ENCODE results near the gene ACOT11. TPM values are rescaled to one million over a fixed set of nuclear protein-coding genes. Genes with fewer than 3 reads are reported as not detected.
A peak's percentile ranks its signal among the peaks of the same experiment; 100 is the strongest.

The ACOT11 gene
- total RNA-seq, 1 experiment from 2014 or later: 4.2 TPM

DNA sequence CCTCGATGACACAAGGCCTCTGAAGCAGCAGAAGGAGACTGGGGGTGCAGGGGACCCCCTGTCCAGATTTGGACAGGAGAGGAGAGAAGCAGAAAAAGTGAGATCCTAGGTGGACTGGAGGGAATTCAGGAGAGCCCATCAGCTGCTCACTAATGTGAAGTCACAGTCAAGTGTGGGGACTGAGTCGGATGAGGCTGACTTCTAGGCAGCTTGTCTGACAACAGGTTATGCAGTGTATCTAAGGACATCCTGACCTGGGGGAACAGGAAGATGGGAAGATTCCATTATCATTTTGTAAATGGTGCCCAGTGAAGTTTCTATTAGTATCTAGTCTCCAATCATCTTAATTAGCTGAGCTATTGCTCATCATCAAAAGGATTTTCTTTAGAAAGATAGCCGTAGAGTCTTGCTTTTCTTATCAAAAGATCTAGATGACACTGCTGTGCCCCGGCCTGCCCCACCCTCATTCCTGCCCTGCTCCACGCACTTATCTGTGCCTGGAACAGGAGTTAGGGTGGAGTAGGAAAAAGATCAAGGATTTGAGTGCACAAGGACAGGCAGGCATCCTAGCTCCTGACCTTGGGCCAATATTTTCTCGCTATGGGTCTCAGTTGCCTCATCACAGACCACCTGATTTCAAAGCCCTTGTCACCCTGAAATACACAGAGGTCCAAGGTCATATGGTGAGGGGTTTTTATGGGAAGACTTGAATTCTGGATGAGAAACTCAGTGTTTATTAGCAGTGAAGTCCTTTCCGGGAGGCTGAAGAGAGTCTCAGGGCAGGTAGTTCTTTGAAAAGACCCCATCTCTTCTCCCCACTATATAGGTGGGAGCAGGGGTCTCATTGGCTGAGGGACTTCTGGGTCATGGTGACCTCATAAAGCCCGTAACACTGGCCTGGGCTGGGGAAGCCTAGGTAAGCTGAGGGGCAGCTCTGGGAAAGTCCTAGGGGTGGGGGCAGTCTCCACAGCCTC is 93.1 kb downstream of the ACOT11 start, which contains the start of gene MROH7:
Gene MROH7 (plus strand): TSS at position 924 of the 974 bp plus-strand sequence. CDS start 11,141 bp downstream, outside the sequence.
- Mint-ChIP-seq H3K27ac (peak within 1 kb of the TSS; percentile 2; the same call in 1 of the 2 replicates), H3K4me1 (no peaks in the 10 kb centered on the region), H3K9me3 (peaks cover 32% of the 10 kb centered on the region), H3K4me3 (no peak within 1 kb of the TSS), H3K36me3 (peaks cover 15% of the 10 kb centered on the region), H3K27me3 (ENCODE audit: low read depth) (peaks cover 4% of the 10 kb centered on the region; the same call in 1 of the 2 replicates)
- no peak for DNase-seq (ENCODE audit: low spot score)
- TF ChIP-seq HMGA2 (CRISPR knock-in tag; IDR thresholded peaks at IDR 0.05) (no peak), ETV6 (CRISPR knock-in tag; IDR thresholded peaks at IDR 0.05) (no peak), NR2C2 (CRISPR knock-in tag; IDR thresholded peaks at IDR 0.05) (no peak), SP1 (CRISPR knock-in tag; conservative IDR thresholded peaks at IDR 0.05) (no peak)
- TF ChIP-seq, protein P1, sequence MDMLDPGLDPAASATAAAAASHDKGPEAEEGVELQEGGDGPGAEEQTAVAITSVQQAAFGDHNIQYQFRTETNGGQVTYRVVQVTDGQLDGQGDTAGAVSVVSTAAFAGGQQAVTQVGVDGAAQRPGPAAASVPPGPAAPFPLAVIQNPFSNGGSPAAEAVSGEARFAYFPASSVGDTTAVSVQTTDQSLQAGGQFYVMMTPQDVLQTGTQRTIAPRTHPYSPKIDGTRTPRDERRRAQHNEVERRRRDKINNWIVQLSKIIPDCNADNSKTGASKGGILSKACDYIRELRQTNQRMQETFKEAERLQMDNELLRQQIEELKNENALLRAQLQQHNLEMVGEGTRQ (CRISPR knock-in tag; IDR thresholded peaks at IDR 0.05): no peak
- TF ChIP-seq, protein P2, sequence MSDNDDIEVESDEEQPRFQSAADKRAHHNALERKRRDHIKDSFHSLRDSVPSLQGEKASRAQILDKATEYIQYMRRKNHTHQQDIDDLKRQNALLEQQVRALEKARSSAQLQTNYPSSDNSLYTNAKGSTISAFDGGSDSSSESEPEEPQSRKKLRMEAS (CRISPR knock-in tag; IDR thresholded peaks at IDR 0.05): no peak
- TF ChIP-seq, protein P3, sequence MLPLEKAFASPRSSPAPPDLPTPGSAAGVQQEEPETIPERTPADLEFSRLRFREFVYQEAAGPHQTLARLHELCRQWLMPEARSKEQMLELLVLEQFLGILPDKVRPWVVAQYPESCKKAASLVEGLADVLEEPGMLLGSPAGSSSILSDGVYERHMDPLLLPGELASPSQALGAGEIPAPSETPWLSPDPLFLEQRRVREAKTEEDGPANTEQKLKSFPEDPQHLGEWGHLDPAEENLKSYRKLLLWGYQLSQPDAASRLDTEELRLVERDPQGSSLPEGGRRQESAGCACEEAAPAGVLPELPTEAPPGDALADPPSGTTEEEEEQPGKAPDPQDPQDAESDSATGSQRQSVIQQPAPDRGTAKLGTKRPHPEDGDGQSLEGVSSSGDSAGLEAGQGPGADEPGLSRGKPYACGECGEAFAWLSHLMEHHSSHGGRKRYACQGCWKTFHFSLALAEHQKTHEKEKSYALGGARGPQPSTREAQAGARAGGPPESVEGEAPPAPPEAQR (CRISPR knock-in tag; IDR thresholded peaks at IDR 0.05): no peak
- TF ChIP-seq, protein P4, sequence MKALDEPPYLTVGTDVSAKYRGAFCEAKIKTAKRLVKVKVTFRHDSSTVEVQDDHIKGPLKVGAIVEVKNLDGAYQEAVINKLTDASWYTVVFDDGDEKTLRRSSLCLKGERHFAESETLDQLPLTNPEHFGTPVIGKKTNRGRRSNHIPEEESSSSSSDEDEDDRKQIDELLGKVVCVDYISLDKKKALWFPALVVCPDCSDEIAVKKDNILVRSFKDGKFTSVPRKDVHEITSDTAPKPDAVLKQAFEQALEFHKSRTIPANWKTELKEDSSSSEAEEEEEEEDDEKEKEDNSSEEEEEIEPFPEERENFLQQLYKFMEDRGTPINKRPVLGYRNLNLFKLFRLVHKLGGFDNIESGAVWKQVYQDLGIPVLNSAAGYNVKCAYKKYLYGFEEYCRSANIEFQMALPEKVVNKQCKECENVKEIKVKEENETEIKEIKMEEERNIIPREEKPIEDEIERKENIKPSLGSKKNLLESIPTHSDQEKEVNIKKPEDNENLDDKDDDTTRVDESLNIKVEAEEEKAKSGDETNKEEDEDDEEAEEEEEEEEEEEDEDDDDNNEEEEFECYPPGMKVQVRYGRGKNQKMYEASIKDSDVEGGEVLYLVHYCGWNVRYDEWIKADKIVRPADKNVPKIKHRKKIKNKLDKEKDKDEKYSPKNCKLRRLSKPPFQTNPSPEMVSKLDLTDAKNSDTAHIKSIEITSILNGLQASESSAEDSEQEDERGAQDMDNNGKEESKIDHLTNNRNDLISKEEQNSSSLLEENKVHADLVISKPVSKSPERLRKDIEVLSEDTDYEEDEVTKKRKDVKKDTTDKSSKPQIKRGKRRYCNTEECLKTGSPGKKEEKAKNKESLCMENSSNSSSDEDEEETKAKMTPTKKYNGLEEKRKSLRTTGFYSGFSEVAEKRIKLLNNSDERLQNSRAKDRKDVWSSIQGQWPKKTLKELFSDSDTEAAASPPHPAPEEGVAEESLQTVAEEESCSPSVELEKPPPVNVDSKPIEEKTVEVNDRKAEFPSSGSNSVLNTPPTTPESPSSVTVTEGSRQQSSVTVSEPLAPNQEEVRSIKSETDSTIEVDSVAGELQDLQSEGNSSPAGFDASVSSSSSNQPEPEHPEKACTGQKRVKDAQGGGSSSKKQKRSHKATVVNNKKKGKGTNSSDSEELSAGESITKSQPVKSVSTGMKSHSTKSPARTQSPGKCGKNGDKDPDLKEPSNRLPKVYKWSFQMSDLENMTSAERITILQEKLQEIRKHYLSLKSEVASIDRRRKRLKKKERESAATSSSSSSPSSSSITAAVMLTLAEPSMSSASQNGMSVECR (CRISPR knock-in tag; IDR thresholded peaks at IDR 0.05; ENCODE audit: borderline replicate concordance): no peak
- ChIA-PET CTCF (no interaction called here), POLR2A (no interaction called here)
- no peak for ATAC-seq

DNA sequence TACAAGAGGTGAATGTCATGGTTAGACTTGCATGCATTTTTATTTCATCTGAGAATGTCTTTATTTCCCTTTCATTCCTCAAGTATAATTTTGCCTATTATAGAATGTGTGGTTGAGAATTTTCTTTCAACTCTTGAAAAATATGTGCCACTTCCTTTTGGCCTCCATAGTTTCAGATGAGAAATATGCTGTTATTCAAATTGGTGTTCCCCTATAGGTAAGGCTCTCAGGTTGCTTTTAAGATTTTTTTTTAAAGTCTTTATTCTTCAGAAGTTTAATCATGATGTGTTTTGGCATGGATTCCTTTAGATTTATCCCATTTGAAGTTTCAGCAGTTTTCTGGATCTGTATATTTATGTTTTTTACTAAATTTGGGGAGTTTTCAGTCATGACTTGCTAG is 95.7 kb downstream of the ACOT11 start:
- H3K36me3 Mint-ChIP-seq: peaks cover 6% of the 10 kb centered on the region
- ATAC-seq: no peak
- H3K27ac Mint-ChIP-seq: no peak overlapping the region
- peaks cover 4% of the 10 kb centered on the region; the same call in 1 of the 2 replicates for H3K27me3 Mint-ChIP-seq (ENCODE audit: low read depth)
- H3K9me3 Mint-ChIP-seq: peaks cover 17% of the 10 kb centered on the region
- TF ChIP-seq ZNF317 (CRISPR knock-in tag; IDR thresholded peaks at IDR 0.05; ENCODE audit: borderline replicate concordance, low read depth): peak; percentile 97
- TF ChIP-seq, protein P5, sequence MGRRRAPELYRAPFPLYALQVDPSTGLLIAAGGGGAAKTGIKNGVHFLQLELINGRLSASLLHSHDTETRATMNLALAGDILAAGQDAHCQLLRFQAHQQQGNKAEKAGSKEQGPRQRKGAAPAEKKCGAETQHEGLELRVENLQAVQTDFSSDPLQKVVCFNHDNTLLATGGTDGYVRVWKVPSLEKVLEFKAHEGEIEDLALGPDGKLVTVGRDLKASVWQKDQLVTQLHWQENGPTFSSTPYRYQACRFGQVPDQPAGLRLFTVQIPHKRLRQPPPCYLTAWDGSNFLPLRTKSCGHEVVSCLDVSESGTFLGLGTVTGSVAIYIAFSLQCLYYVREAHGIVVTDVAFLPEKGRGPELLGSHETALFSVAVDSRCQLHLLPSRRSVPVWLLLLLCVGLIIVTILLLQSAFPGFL (CRISPR knock-in tag; IDR thresholded peaks at IDR 0.05; ENCODE audit: borderline replicate concordance): no peak
- TF ChIP-seq, protein P6, sequence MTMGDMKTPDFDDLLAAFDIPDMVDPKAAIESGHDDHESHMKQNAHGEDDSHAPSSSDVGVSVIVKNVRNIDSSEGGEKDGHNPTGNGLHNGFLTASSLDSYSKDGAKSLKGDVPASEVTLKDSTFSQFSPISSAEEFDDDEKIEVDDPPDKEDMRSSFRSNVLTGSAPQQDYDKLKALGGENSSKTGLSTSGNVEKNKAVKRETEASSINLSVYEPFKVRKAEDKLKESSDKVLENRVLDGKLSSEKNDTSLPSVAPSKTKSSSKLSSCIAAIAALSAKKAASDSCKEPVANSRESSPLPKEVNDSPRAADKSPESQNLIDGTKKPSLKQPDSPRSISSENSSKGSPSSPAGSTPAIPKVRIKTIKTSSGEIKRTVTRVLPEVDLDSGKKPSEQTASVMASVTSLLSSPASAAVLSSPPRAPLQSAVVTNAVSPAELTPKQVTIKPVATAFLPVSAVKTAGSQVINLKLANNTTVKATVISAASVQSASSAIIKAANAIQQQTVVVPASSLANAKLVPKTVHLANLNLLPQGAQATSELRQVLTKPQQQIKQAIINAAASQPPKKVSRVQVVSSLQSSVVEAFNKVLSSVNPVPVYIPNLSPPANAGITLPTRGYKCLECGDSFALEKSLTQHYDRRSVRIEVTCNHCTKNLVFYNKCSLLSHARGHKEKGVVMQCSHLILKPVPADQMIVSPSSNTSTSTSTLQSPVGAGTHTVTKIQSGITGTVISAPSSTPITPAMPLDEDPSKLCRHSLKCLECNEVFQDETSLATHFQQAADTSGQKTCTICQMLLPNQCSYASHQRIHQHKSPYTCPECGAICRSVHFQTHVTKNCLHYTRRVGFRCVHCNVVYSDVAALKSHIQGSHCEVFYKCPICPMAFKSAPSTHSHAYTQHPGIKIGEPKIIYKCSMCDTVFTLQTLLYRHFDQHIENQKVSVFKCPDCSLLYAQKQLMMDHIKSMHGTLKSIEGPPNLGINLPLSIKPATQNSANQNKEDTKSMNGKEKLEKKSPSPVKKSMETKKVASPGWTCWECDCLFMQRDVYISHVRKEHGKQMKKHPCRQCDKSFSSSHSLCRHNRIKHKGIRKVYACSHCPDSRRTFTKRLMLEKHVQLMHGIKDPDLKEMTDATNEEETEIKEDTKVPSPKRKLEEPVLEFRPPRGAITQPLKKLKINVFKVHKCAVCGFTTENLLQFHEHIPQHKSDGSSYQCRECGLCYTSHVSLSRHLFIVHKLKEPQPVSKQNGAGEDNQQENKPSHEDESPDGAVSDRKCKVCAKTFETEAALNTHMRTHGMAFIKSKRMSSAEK (CRISPR knock-in tag; IDR thresholded peaks at IDR 0.05; ENCODE audit: borderline replicate concordance): no peak
- H3K4me3 Mint-ChIP-seq: no peak overlapping the region
- CTCF ChIA-PET: no interaction called here
- POLR2A ChIA-PET: no interaction called here
- DNase-seq (ENCODE audit: low spot score): no peak
- H3K4me1 Mint-ChIP-seq: peaks cover 3% of the 10 kb centered on the region
